ENCODE results near the gene TMED4. TPM values are rescaled to one million over a fixed set of nuclear protein-coding genes. Genes with fewer than 3 reads are reported as not detected.

Gene TMED4
- total and polyA plus RNA-seq, 2 donors (not counting 3 experiments of a cell fraction or from before 2014, with no cell fraction given), result 63.4 to 89.7 TPM

DNA sequence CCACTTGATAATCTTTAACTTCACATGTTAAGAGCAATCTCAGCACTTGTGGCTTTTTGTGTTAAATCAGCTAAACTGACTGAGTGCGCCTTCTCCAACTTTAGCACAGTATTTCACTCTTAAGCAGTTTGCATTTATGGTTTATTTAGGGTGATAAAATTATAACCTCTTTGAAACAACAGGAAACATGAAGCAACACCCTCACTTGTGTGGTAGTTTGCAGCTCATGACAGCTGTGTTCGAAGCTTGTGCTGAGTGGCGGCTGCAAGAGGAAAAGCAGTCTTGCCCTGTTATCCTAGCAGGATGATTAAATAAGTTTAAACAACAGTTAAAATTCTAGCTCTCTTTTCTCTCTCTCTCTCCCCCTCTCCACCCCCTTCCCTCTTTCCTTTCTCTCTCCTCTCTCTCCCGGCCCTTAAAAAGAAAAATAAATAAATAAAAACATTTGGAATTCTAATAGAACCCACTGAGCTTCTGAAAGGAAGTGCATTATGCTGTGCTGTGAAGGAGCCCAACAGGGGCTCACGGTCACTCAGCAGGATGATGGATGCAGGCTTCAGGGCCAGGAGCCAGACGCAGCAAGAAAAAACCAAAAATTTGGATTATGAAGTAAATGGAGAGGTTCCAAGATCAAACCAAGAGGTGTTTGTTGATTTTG is 49.6 kb upstream of the TMED4 start:
- BruUV-seq (replicated peaks), result no TSS peak
- no peak overlapping the region for H3K4me2 ChIP-seq (ENCODE audit: insufficient read depth, low read length)
- H4K20me1 ChIP-seq (replicated peaks; ENCODE audit: control insufficient read depth, extremely low read depth, insufficient read depth, low read length), result no peaks in the 10 kb centered on the region
- DNase-seq (ENCODE audit: low read depth, low spot score), result peak; percentile 72
- FAIRE-seq, result no peak
- H3K27ac ChIP-seq (ENCODE audit: insufficient read depth, low read depth, low read length), result peak overlapping the region; percentile 19
- peaks cover 3% of the 10 kb centered on the region for H3K79me2 ChIP-seq (ENCODE audit: control insufficient read depth, insufficient read depth, low read length)
- intact Hi-C loops (cut with micrococcal nuclease), result no loop called here
- H3K9me3 ChIP-seq (replicated peaks; ENCODE audit: control insufficient read depth, insufficient read depth, low read length), result no peaks in the 10 kb centered on the region
- dilution Hi-C loops (cut with MboI; ENCODE audit: extremely low pct_ligation_motif_present, low sequenced_read_pairs), result no loop called here
- H2AFZ ChIP-seq (ENCODE audit: low read depth, low read length), result no peak overlapping the region
- H3K9ac ChIP-seq (replicated peaks; ENCODE audit: extremely low read depth, insufficient read depth, low read length), result no peak overlapping the region
- peaks cover 2% of the 10 kb centered on the region in 2 experiments for H3K36me3 ChIP-seq (ENCODE audit: control insufficient read depth in 2 of 2, extremely low read depth in 1 of 2, insufficient read depth in 2 of 2, low read length in 2 of 2)
- TF ChIP-seq GATA2 (IDR thresholded peaks at IDR 0.05; ENCODE audit: insufficient read depth, insufficient read length, low read depth, low read length) (no peak), EZH2 (IDR thresholded peaks at IDR 0.05; ENCODE audit: borderline replicate concordance, low read depth, low read length, severe bottlenecking) (no peak), JUN (IDR thresholded peaks at IDR 0.05; ENCODE audit: borderline replicate concordance, insufficient read depth, insufficient read length, low read depth) (no peak), POLR2AphosphoS5 (IDR thresholded peaks at IDR 0.05; ENCODE audit: insufficient read depth, low read depth, low read length) (no peak), MYC (IDR thresholded peaks at IDR 0.05; ENCODE audit: low read depth, low read length) (no peak), POLR2A (IDR thresholded peaks at IDR 0.05; ENCODE audit: low read depth, low read length) (no peak)
- H3K9me1 ChIP-seq (replicated peaks; ENCODE audit: control insufficient read depth, extremely low read depth, insufficient read depth, low read length), result no peaks in the 10 kb centered on the region
- no peaks in the 10 kb centered on the region for H3K27me3 ChIP-seq (ENCODE audit: control insufficient read depth in 2 of 2, insufficient read depth in 2 of 2, low read length in 2 of 2)
- H3K4me1 ChIP-seq (ENCODE audit: control insufficient read depth, extremely low read depth, insufficient read depth, low read length), result peaks cover 29% of the 10 kb centered on the region
- POLR2A ChIA-PET, result no interaction called here
- H3K4me3 ChIP-seq (replicated peaks in 1 of 3; ENCODE audit: insufficient read depth in 1 of 3, low read depth in 1 of 3, low read length in 3 of 3), result no peak overlapping the region
- CTCF ChIA-PET, result interaction anchor here (1.1 to 1.6 kb wide), 4 partner anchors 7 to 14 kb away, joined by 4 to 5 read pairs (median 4); no protein-coding TSS in a partner anchor

DNA sequence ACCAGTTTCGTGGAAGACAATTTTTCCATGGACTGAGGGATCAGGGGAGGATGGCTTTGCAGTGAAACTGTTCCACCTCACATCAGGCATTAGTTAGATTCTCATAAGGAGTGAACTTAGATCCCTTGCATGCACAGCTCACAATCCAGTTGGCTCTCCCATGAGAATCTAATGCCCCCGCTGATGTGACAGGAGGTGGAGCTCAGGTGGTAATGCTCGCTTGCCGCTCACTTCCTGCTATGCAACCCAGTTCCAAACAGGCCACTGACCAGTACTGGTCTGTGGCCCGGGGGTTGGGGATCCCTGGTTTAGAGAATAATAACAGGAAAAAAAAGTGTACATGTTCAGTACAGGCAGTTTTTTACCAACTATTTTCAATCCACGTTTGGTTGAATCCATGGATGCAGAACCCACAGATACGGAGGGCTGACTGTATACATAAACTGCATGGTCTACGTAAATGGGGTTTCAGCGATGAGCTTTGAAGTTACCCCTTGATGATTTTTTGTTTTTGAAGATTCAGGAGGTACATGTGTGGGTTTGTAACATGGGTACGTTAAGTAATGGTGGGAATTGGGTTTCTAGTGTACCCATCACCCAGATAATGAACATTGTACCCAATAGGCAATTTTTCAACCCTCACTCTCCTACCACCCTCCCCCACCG is 48.9 kb upstream of the TMED4 start:
- H3K27me3 ChIP-seq (ENCODE audit: control insufficient read depth in 2 of 2, insufficient read depth in 2 of 2, low read length in 2 of 2), result no peaks in the 10 kb centered on the region
- TF ChIP-seq GATA2 (IDR thresholded peaks at IDR 0.05; ENCODE audit: insufficient read depth, insufficient read length, low read depth, low read length), result no peak
- no peak for TF ChIP-seq FOS (IDR thresholded peaks at IDR 0.05; ENCODE audit: borderline replicate concordance, insufficient read depth, low read length)
- TF ChIP-seq, protein P1, sequence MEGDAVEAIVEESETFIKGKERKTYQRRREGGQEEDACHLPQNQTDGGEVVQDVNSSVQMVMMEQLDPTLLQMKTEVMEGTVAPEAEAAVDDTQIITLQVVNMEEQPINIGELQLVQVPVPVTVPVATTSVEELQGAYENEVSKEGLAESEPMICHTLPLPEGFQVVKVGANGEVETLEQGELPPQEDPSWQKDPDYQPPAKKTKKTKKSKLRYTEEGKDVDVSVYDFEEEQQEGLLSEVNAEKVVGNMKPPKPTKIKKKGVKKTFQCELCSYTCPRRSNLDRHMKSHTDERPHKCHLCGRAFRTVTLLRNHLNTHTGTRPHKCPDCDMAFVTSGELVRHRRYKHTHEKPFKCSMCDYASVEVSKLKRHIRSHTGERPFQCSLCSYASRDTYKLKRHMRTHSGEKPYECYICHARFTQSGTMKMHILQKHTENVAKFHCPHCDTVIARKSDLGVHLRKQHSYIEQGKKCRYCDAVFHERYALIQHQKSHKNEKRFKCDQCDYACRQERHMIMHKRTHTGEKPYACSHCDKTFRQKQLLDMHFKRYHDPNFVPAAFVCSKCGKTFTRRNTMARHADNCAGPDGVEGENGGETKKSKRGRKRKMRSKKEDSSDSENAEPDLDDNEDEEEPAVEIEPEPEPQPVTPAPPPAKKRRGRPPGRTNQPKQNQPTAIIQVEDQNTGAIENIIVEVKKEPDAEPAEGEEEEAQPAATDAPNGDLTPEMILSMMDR (IDR thresholded peaks at IDR 0.05; ENCODE audit: extremely low read depth in 1 of 2, insufficient read depth in 1 of 2, low read depth in 1 of 2, low read length in 2 of 2), result no peak
- TF ChIP-seq EZH2 (IDR thresholded peaks at IDR 0.05; ENCODE audit: borderline replicate concordance, low read depth, low read length, severe bottlenecking), result no peak
- no TSS peak for BruUV-seq (replicated peaks)
- dilution Hi-C loops (cut with MboI; ENCODE audit: extremely low pct_ligation_motif_present, low sequenced_read_pairs) (no loop called here), intact Hi-C loops (cut with micrococcal nuclease) (no loop called here)
- H4K20me1 ChIP-seq (replicated peaks; ENCODE audit: control insufficient read depth, extremely low read depth, insufficient read depth, low read length), result no peaks in the 10 kb centered on the region
- H3K4me3 ChIP-seq (replicated peaks in 1 of 3; ENCODE audit: insufficient read depth in 1 of 3, low read depth in 1 of 3, low read length in 3 of 3), result no peak overlapping the region
- H3K79me2 ChIP-seq (ENCODE audit: control insufficient read depth, insufficient read depth, low read length), result no peaks in the 10 kb centered on the region
- H3K4me1 ChIP-seq (ENCODE audit: control insufficient read depth, extremely low read depth, insufficient read depth, low read length), result peaks cover 29% of the 10 kb centered on the region
- no peak overlapping the region for H2AFZ ChIP-seq (ENCODE audit: low read depth, low read length)
- DNase-seq (ENCODE audit: low read depth, low spot score) (no peak), FAIRE-seq (no peak)
- ChIA-PET POLR2A (no interaction called here), CTCF (interaction anchor here (1.1 to 1.6 kb wide), 4 partner anchors 8 to 14 kb away, joined by 4 to 5 read pairs (median 4); no protein-coding TSS in a partner anchor)
- H3K36me3 ChIP-seq (ENCODE audit: control insufficient read depth in 2 of 2, extremely low read depth in 1 of 2, insufficient read depth in 2 of 2, low read length in 2 of 2), result peaks cover 2 to 5% of the 10 kb centered on the region in 2 experiments
- H3K9me1 ChIP-seq (replicated peaks; ENCODE audit: control insufficient read depth, extremely low read depth, insufficient read depth, low read length), result no peaks in the 10 kb centered on the region
- no peak overlapping the region for H3K27ac ChIP-seq (ENCODE audit: insufficient read depth, low read depth, low read length)
- no peak overlapping the region for H3K4me2 ChIP-seq (ENCODE audit: insufficient read depth, low read length)
- no peaks in the 10 kb centered on the region for H3K9me3 ChIP-seq (replicated peaks; ENCODE audit: control insufficient read depth, insufficient read depth, low read length)
- no peak overlapping the region for H3K9ac ChIP-seq (replicated peaks; ENCODE audit: extremely low read depth, insufficient read depth, low read length)
